Uterus (tissue), 4 donors: Measurements from ENCODE around the gene GABRG3. TPM values are rescaled to one million over a fixed set of nuclear protein-coding genes. Genes with fewer than 3 reads are reported as not detected.

Experiments
- DNase-seq, 2 donors: peaks; one replicate each; pipeline ENCODE4 v3.0.0-alpha.2; 2019 to 2020
- H3K27ac ChIP-seq, 2 donors: fragments of 200-600 bp; sonication (generic); 1 replicate in 1 of 2; 2 replicates in 1 of 2; pipeline ENCODE4 v1.5.1; 2016 to 2018
- H3K27me3 ChIP-seq, 2 donors: fragments of 200-600 bp; sonication (generic); one replicate each; pipeline ENCODE4 v1.5.1; 2018 to 2019; ENCODE audit warnings: control low read depth in 1 of 2
- H3K36me3 ChIP-seq, 2 donors: fragments of 200-600 bp; sonication (generic); one replicate each; pipeline ENCODE4 v1.5.1; 2019; ENCODE audit warnings: control low read depth in 1 of 2
- H3K4me1 ChIP-seq, 2 donors: fragments of 200-600 bp; sonication (generic); one replicate each; pipeline ENCODE4 v1.5.1; 2018 to 2019; ENCODE audit warnings: control low read depth in 1 of 2
- H3K4me3 ChIP-seq, 2 donors: fragments of 200-600 bp; sonication (generic); 1 replicate in 1 of 2; 2 replicates in 1 of 2; pipeline ENCODE4 v1.5.1; 2018 to 2019; ENCODE audit warnings: mild to moderate bottlenecking in 1 of 2
- H3K9me3 ChIP-seq, 2 donors: fragments of 200-600 bp; sonication (generic); one replicate each; pipeline ENCODE4 v1.5.1; 2019; ENCODE audit warnings: control low read depth in 1 of 2
- POLR2A ChIP-seq, 2 donors: fragments of 450-650 bp; IDR thresholded peaks; one replicate each; pipeline ENCODE4 v1.6.1; 2016; ENCODE audit warnings: antibody characterized with exemption in 2 of 2, mild to moderate bottlenecking in 1 of 2, moderate library complexity in 1 of 2
- intact Hi-C: fragments of 100-400 bp; cut with DNase I; formaldehyde crosslinking; loops from one replicate; pipeline ENCODE4 v1.15.1; 2023; ENCODE audit warnings: low total_unique reads
- total RNA-seq, 4 donors: library from RNA; depleted of rRNA in 3 of 4; stranded (reverse); fragments of >200 nt in 3 of 4; gene quantifications; one replicate each; pipeline versions ENCODE4 v1.1.0 to v1.2.4, GENCODE V29; 2014 to 2023
- TF ChIP-seq, protein P1 (sequence below), 4 experiments: fragments of 200-600 bp in 2 of 4; fragments of 450-650 bp in 2 of 4; sonication (generic) in 2 of 4; IDR thresholded peaks; one replicate each; pipeline ENCODE4 v1.5.1; 2016 to 2019; ENCODE audit warnings: antibody characterized with exemption in 4 of 4, mild to moderate bottlenecking in 2 of 4, moderate library complexity in 1 of 4
- donor health status: DM: yes; HTN: yes; CAD: no.

GABRG3 gene
- total RNA-seq, 4 donors from 2014 or later: 3.0 TPM; not detected in 3

DNA sequence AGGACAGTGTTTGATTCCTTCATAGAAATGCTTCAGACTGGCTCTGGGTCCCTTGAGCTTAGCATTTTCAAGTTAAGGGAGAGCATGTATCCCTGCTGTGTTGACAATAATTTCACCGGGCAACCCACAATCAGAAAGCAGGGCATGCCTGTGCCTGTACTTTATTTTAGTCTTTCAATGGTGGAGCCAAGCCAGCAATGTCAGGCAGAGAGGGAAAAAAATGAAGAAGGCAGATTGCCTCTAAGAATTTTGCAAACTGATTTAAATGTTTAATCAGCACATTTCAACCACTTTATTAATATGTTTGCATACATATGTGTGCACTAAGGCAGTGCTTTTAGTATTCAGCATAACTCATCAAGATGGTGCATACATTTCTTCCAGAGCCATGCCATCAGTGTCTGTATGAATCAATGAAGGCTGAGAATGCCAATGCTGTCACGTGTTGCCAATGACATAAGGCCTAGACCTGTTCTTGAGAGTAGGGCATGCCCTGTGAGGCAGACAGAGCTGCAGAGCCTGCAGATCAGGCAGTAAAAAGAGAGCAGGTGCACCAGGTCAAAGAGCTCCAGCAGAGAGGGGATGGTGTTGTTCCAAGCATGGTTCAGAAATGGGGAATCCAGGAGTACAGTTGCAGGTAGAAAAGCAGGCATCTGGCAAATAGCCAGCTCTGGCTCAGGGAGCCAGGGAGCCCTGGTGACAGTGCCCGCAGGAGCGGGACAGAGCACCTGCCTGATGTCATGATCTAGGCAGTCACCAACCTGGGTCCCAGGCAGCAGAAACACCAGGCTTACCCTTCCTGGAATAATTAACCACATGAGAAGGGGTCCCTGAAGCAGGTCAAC, 508.5 kb downstream of the GABRG3 start:
- DNase-seq: no peak
- no peaks in the 10 kb centered on the region for H3K9me3 ChIP-seq
- intact Hi-C loops: no loop called here
- H3K27ac ChIP-seq: no peak overlapping the region
- H3K4me1 ChIP-seq: no peaks in the 10 kb centered on the region
- TF ChIP-seq POLR2A (IDR thresholded peaks at IDR 0.05): no peak
- TF ChIP-seq, protein P1, sequence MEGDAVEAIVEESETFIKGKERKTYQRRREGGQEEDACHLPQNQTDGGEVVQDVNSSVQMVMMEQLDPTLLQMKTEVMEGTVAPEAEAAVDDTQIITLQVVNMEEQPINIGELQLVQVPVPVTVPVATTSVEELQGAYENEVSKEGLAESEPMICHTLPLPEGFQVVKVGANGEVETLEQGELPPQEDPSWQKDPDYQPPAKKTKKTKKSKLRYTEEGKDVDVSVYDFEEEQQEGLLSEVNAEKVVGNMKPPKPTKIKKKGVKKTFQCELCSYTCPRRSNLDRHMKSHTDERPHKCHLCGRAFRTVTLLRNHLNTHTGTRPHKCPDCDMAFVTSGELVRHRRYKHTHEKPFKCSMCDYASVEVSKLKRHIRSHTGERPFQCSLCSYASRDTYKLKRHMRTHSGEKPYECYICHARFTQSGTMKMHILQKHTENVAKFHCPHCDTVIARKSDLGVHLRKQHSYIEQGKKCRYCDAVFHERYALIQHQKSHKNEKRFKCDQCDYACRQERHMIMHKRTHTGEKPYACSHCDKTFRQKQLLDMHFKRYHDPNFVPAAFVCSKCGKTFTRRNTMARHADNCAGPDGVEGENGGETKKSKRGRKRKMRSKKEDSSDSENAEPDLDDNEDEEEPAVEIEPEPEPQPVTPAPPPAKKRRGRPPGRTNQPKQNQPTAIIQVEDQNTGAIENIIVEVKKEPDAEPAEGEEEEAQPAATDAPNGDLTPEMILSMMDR (IDR thresholded peaks at IDR 0.05): no peak
- no peak overlapping the region for H3K4me3 ChIP-seq
- no peaks in the 10 kb centered on the region for H3K27me3 ChIP-seq
- H3K36me3 ChIP-seq: no peaks in the 10 kb centered on the region

DNA sequence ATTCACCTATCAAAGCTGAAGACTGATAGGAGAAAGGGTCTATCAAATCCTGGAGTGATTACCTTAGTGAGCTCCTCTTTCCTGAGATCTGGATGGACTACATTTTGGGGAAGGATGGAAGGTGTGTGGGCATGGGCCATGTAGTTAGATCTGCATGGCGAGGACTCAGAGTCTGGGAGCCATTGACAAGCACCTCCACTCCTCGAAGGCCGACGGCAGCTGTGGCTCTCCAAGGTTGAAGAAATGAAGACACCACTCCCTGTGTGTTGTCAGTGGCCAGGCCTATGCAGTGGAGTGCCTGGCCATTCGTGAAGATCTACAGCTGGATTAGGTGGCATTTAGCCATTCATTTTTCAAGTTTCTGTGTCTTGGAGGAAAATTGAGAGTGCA, 509.2 kb downstream of the GABRG3 start:
- intact Hi-C loops: no loop called here
- Histone ChIP-seq H3K4me3 (no peak overlapping the region), H3K4me1 (no peaks in the 10 kb centered on the region), H3K36me3 (no peaks in the 10 kb centered on the region), H3K27ac (no peak overlapping the region), H3K9me3 (no peaks in the 10 kb centered on the region), H3K27me3 (no peaks in the 10 kb centered on the region)
- no peak for TF ChIP-seq POLR2A (IDR thresholded peaks at IDR 0.05)
- TF ChIP-seq, protein P1 (IDR thresholded peaks at IDR 0.05): no peak
- no peak for DNase-seq

DNA sequence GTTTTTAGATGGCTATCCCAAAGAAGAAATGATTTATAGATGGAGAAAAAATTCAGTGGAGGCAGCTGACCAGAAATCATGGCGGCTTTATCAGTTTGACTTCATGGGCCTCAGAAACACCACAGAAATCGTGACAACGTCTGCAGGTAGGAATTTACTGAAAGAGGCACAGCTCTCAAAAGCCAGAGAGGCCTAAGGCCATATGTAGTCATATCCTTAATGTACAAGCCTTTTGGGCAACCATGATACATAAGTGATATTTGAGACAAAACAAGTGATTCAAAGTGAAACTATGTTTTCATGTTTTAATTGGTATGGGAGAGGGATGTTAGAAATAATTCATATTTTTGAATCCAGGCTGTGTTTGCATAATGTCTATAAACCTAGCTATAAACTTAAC, 509.7 kb downstream of the GABRG3 start:
- no peaks in the 10 kb centered on the region for H3K36me3 ChIP-seq
- H3K4me3 ChIP-seq: no peak overlapping the region
- no peaks in the 10 kb centered on the region for H3K9me3 ChIP-seq
- H3K27me3 ChIP-seq: no peaks in the 10 kb centered on the region
- intact Hi-C loops: no loop called here
- DNase-seq: no peak
- no peaks in the 10 kb centered on the region for H3K4me1 ChIP-seq
- no peak overlapping the region for H3K27ac ChIP-seq
- TF ChIP-seq, protein P1 (IDR thresholded peaks at IDR 0.05): no peak
- no peak for TF ChIP-seq POLR2A (IDR thresholded peaks at IDR 0.05)

DNA sequence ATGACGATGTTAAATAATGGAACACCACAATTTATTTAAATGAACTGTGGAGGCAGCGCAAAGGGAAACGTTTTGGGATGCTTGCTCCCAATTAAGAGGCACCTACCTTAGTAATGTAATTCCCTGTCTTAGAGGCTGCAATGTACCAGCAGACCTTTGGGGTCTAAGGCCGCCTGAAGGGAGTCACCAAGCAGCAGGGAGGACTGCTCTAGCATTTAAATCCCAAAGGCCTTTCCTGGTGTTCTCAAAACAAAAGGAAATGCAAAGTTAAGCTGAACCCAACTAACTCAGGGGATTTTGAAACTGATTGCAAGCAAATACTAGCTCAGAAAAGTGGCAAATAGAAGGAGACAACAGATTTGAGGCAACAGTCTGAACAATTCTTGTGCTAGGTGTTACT, 510.8 kb downstream of the GABRG3 start:
- TF ChIP-seq, protein P1 (IDR thresholded peaks at IDR 0.05): no peak
- no peak for TF ChIP-seq POLR2A (IDR thresholded peaks at IDR 0.05)
- Histone ChIP-seq H3K9me3 (no peaks in the 10 kb centered on the region), H3K4me1 (no peaks in the 10 kb centered on the region), H3K4me3 (no peak overlapping the region), H3K27ac (no peak overlapping the region), H3K27me3 (no peaks in the 10 kb centered on the region), H3K36me3 (no peaks in the 10 kb centered on the region)
- intact Hi-C loops: no loop called here
- DNase-seq: no peak

DNA sequence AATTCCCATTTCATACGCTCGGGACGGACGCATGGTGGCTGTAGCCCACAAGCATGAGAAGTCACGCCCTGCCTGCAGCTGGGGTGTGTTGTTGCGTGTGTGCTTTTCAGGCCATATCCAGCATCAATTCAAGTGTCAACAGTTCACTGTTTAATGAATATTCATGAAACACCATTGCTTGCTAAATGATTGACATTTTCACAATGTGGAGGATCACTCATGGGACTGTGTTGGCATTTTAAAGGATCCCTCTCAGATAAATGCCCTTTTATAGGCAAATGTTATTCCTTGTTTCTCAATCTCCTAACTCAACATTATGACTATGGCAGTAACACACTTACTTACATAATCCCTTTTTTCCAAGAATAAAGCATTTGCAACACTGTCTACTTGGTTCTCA, 511.3 kb downstream of the GABRG3 start:
- no peaks in the 10 kb centered on the region for H3K36me3 ChIP-seq
- no peak overlapping the region for H3K4me3 ChIP-seq
- H3K27ac ChIP-seq: no peak overlapping the region
- no peaks in the 10 kb centered on the region for H3K9me3 ChIP-seq
- H3K27me3 ChIP-seq: no peaks in the 10 kb centered on the region
- TF ChIP-seq POLR2A (IDR thresholded peaks at IDR 0.05): no peak
- TF ChIP-seq, protein P1 (IDR thresholded peaks at IDR 0.05): no peak
- DNase-seq: no peak
- intact Hi-C loops: no loop called here
- H3K4me1 ChIP-seq: no peaks in the 10 kb centered on the region
